Esophagus muscularis mucosa (tissue), 4 donors: ENCODE data around the gene SGPP2. TPM values are rescaled to one million over a fixed set of nuclear protein-coding genes. Genes with fewer than 3 reads are reported as not detected.

Source experiments
- DNase-seq: peaks from one replicate; pipeline ENCODE4 v3.0.0-alpha.2; 2017; ENCODE audit errors: extremely low spot score
- H3K27ac ChIP-seq, 4 donors: fragments of 200-600 bp; sonication (generic); replicated peaks in 1 of 4; 1 replicate in 3 of 4; 2 replicates in 1 of 4; pipeline ENCODE4 v1.5.1; 2016 to 2019; ENCODE audit warnings: mild to moderate bottlenecking in 1 of 4
- H3K27me3 ChIP-seq, 4 donors: fragments of 200-600 bp; sonication (generic); one replicate each; pipeline versions ENCODE4 v1.5.1 to v1.6.0; 2016 to 2019
- H3K36me3 ChIP-seq, 4 donors: fragments of 200-600 bp; sonication (generic); one replicate each; pipeline ENCODE4 v1.5.1; 2016 to 2019
- H3K4me1 ChIP-seq, 4 donors: fragments of 200-600 bp; sonication (generic); one replicate each; pipeline ENCODE4 v1.5.1; 2016 to 2019
- H3K4me3 ChIP-seq, 4 donors: fragments of 200-600 bp; sonication (generic); 1 replicate in 2 of 4; 2 replicates in 2 of 4; pipeline ENCODE4 v1.5.1; 2016 to 2019; ENCODE audit warnings: mild to moderate bottlenecking in 4 of 4, moderate library complexity in 1 of 4
- H3K9me3 ChIP-seq, 4 donors: fragments of 200-600 bp; sonication (generic); 1 replicate in 3 of 4; 2 replicates in 1 of 4; pipeline ENCODE4 v1.5.1; 2016 to 2019
- CTCF ChIP-seq, 3 experiments: fragments of 200-600 bp in 2 of 3; fragments of 450-650 bp in 1 of 3; sonication (generic) in 2 of 3; IDR thresholded peaks; one replicate each; pipeline ENCODE4 v1.5.1; 2017 to 2019; ENCODE audit warnings: antibody characterized with exemption in 3 of 3, mild to moderate bottlenecking in 2 of 3, moderate library complexity in 1 of 3
- EP300 ChIP-seq: sonication (generic); formaldehyde crosslinking; IDR thresholded peaks from one replicate; pipeline ENCODE4 v1.6.1; 2017; ENCODE audit warnings: antibody characterized with exemption
- POLR2A ChIP-seq: fragments of 450-650 bp; IDR thresholded peaks from one replicate; pipeline ENCODE4 v1.6.1; 2017; ENCODE audit warnings: antibody characterized with exemption, moderate library complexity, mild to moderate bottlenecking, low read depth
- POLR2AphosphoS5 ChIP-seq, 2 donors: sonication (generic); formaldehyde crosslinking; IDR thresholded peaks; one replicate each; pipeline ENCODE4 v1.6.1; 2017; ENCODE audit warnings: antibody characterized with exemption in 2 of 2
- WGBS: methylation state at CpG from one replicate; pipeline ENCODE4 v1.1.5; 2018; 5-methylcytosine and 5-hydroxymethylcytosine counted together
- intact Hi-C: fragments of 100-400 bp; cut with DNase I; formaldehyde crosslinking; loops from one replicate; pipeline ENCODE4 v1.15.1; 2023
- total RNA-seq, 4 donors: library from RNA; depleted of rRNA; stranded (reverse); fragments of >200 nt; gene quantifications; one replicate each; pipeline versions ENCODE4 v1.1.0 to v1.2.1, GENCODE V29; 2016

Gene SGPP2
- total RNA-seq, 4 donors from 2014 or later = 0.32 to 0.83 (median 0.52) TPM

GRCh38 chr2:222523783-222524544 lies 99.6 kb downstream of the SGPP2 start:
- no peak overlapping the region for H3K4me3 ChIP-seq

GRCh38 chr2:222525811-222526210 lies 101.5 kb downstream of the SGPP2 start:
- no peak for DNase-seq
- Histone ChIP-seq H3K27ac (no peak overlapping the region), H3K4me1 (no peaks in the 10 kb centered on the region), H3K27me3 (no peaks in the 10 kb centered on the region), H3K36me3 (no peaks in the 10 kb centered on the region), H3K4me3 (no peak overlapping the region), H3K9me3 (no peaks in the 10 kb centered on the region)
- TF ChIP-seq CTCF (IDR thresholded peaks at IDR 0.05) (no peak), EP300 (no peak), POLR2A (no peak), POLR2AphosphoS5 (IDR thresholded peaks at IDR 0.05) (no peak)
- WGBS = 80% methylated on average over 5 of the region's 5 CpGs
- intact Hi-C loops = no loop called here

More at GRCh38 chr2:222523783-222524544, 99.6 kb downstream of the SGPP2 start:
- no peaks in the 10 kb centered on the region for H3K36me3 ChIP-seq
- intact Hi-C loops = no loop called here
- H3K9me3 ChIP-seq = no peaks in the 10 kb centered on the region
- no peaks in the 10 kb centered on the region for H3K27me3 ChIP-seq
- whole genome bisulfite sequencing = 80% methylated on average over 4 of the region's 4 CpGs
- TF ChIP-seq CTCF (IDR thresholded peaks at IDR 0.05) (no peak), POLR2AphosphoS5 (IDR thresholded peaks at IDR 0.05) (no peak), POLR2A (no peak), EP300 (no peak)
- peaks cover 2 to 6% (median 3%) of the 10 kb centered on the region in 4 donors for H3K4me1 ChIP-seq
- no peak overlapping the region for H3K27ac ChIP-seq
- DNase-seq = no peak

- no peak overlapping the region for H3K4me3 ChIP-seq
- no peaks in the 10 kb centered on the region for H3K4me1 ChIP-seq
- H3K27me3 ChIP-seq = no peaks in the 10 kb centered on the region
- no peak overlapping the region for H3K27ac ChIP-seq
- DNase-seq = no peak
- WGBS = 84% methylated on average over 7 of the region's 7 CpGs
- intact Hi-C loops = no loop called here
- H3K9me3 ChIP-seq = no peaks in the 10 kb centered on the region
- TF ChIP-seq POLR2A (no peak), POLR2AphosphoS5 (IDR thresholded peaks at IDR 0.05) (no peak), EP300 (no peak), CTCF (IDR thresholded peaks at IDR 0.05) (no peak)
- no peaks in the 10 kb centered on the region for H3K36me3 ChIP-seq
These were observed 102.3 kb downstream of the SGPP2 start for GRCh38 chr2:222526480-222527277.

GRCh38 chr2:222532315-222532714 lies 108.0 kb downstream of the SGPP2 start:
- no peaks in the 10 kb centered on the region for H3K36me3 ChIP-seq
- H3K27ac ChIP-seq = no peak overlapping the region
- intact Hi-C loops = no loop called here
- H3K4me3 ChIP-seq = no peak overlapping the region
- 89% methylated on average over 5 of the region's 5 CpGs for WGBS
- H3K4me1 ChIP-seq = no peaks in the 10 kb centered on the region
- no peaks in the 10 kb centered on the region for H3K27me3 ChIP-seq
- TF ChIP-seq POLR2A (no peak), POLR2AphosphoS5 (IDR thresholded peaks at IDR 0.05) (no peak), CTCF (IDR thresholded peaks at IDR 0.05) (no peak), EP300 (no peak)
- DNase-seq = no peak
- H3K9me3 ChIP-seq = no peaks in the 10 kb centered on the region
